GM13977 (cell line): ENCODE measurements around the gene ATF6B.

ENCODE experiments used
- DNase-seq: peaks from one replicate; pipeline ENCODE4 v3.0.0; 2012; ENCODE audit warnings: low spot score
- in situ Hi-C: fragments of 300-500 bp; cut with MboI; formaldehyde crosslinking; loops from one replicate; pipeline ENCODE4 v1.12.0; 2022; ENCODE audit warnings: low sequenced_read_pairs, low pct_unique_long_range_greater_than_20kb, mixed read lengths, inconsistent platforms; ENCODE audit not compliant: unreplicated experiment
- TF ChIP-seq, protein P1 (sequence below): IDR thresholded peaks from 2 replicates; pipeline ENCODE4 v1.5.1; 2012; ENCODE audit warnings: mild to moderate bottlenecking, control low read depth; ENCODE audit not compliant: insufficient read depth; ENCODE audit errors: extremely low read depth, missing control alignments

ATF6B gene

DNA sequence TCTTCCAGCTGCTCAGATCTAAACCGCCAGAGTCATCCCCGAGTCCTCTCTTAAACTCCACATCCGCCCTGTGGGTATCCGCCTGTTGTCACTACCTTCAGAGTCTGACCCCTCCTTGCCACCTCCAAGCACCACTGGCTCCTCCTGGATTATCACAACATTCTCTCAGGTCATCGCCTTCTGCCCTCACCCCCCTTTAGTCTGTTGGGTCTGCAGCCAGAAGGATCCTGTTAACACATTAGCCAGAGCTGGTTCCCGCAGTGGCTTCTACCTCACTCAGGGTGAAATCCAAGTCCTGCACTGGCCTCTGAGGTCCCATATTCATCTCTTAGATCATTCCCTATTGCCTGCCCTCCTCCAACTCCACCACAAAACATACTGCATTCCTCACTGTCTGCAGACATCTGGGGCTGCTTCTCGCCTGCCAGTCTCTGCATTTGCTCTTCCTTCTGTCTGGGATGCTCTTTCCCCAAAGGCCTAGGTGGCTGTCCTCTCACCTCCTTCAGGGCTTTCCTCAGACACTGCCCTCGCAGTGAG, 53.0 kb downstream of the ATF6B start:
- TF ChIP-seq, protein P1, sequence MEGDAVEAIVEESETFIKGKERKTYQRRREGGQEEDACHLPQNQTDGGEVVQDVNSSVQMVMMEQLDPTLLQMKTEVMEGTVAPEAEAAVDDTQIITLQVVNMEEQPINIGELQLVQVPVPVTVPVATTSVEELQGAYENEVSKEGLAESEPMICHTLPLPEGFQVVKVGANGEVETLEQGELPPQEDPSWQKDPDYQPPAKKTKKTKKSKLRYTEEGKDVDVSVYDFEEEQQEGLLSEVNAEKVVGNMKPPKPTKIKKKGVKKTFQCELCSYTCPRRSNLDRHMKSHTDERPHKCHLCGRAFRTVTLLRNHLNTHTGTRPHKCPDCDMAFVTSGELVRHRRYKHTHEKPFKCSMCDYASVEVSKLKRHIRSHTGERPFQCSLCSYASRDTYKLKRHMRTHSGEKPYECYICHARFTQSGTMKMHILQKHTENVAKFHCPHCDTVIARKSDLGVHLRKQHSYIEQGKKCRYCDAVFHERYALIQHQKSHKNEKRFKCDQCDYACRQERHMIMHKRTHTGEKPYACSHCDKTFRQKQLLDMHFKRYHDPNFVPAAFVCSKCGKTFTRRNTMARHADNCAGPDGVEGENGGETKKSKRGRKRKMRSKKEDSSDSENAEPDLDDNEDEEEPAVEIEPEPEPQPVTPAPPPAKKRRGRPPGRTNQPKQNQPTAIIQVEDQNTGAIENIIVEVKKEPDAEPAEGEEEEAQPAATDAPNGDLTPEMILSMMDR = no peak
- DNase-seq = no peak
- in situ Hi-C loops = no loop called here

DNA sequence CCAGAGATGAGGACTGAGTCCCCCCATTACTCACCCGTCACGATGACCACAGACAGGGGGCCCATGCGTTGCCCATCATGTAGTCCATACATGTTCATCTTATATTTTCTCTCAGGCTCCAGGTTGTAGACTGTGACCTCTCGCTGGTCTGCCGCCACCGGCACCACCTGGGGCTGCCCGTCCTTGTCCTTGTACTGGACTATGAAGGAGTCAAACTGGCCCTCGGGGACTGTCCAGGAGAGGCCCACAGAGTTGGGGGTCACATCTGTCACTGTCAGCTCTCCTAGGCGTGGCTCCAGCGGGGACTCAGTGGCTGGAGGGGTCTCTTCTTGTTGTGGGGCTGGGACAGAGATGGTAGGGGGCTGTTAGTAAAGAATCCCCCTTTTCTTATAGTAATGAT, 54.4 kb downstream of the ATF6B start:
- TF ChIP-seq, protein P1 = no peak
- in situ Hi-C loops = no loop called here
- DNase-seq = no peak

DNA sequence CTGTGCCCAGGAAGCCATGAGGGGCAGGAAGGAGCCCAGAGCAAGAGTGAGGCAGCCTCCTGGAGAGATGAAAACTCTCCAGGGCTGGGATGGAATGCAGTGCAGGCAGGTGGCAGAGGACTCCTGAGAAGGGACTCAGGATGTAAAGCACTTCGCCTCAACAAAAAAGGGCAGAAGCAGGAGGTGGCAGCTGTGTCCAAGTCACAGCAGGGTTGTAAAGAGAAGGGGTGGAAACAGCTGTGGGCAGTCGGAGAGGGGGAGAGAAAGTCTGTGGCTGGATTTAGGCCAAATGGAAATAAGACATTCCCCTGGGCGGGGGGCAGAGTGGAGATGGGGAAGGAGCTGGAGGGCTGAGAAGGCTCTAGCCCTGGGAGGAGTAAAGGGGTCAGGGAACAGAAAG, 54.9 kb downstream of the ATF6B start:
- in situ Hi-C loops = no loop called here
- no peak for DNase-seq
- TF ChIP-seq, protein P1 = no peak

DNA sequence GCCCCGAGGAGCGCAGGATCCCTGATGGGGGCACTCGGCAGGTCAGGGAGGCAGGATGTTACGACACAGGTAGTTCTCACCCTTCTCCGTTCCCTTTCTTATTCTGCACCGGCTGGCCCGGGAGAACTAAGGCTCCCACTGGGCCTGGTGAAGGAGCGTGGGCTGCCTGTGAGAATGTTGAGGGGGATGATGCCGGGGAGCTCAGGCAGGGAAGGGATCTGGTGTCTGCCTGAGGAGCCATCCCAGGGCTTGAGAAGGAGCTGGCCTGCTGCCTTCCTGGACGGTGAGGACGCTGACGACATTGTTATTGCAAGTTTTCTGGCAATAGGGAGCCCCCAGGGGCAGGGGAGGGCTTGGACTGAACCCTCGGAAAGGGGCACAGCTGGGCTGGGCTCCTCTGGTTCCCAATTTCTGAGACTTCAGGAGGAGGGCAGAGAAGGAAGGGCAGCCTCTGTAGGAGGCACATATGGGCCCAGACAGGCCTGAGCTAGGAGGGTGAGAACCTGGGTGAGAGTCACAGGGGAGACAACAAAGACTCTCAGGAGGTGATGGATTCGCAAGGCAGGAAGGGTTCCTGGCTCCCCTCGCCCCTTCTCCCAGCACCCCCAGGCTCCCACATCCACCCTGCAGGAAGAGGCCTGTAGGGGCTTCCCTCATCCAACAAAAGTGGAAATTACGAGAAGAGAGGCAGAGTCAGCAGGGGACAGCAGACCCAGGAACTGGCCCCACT, 57.1 kb downstream of the ATF6B start:
- no peak for DNase-seq
- TF ChIP-seq, protein P1 = no peak
- in situ Hi-C loops = no loop called here

DNA sequence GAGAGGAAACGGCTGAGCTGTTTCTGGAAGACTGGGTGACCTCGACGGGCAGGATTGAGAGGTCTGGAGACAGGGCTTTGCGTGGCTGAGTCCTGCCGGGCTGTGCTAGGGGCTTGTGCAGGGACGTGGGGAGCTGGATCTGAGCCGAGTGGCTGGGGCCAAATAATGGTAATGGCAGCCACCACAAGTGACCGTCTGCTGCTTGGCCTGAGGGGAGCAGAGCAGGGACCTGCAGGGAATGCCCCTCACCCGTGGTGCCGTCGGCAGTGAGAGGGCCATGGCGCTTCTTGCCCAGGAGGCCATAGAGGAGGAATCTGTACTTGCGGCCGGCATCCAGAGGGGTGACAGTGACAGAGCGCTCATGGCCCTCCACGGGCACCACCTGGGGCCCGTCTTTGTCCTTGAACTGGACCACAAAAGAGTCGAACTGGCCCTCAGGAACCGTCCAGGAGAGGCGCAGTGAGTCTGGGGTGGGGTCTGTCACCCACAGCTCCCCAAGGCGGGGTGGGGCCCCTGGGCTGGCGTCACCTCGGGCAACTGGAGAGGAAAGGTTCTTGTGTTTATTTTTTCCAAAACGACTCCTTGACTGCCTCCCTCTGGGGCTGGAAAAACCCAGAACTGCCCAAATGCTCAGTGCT, 58.0 kb downstream of the ATF6B start:
- in situ Hi-C loops = no loop called here
- DNase-seq = no peak
- TF ChIP-seq, protein P1 = no peak

DNA sequence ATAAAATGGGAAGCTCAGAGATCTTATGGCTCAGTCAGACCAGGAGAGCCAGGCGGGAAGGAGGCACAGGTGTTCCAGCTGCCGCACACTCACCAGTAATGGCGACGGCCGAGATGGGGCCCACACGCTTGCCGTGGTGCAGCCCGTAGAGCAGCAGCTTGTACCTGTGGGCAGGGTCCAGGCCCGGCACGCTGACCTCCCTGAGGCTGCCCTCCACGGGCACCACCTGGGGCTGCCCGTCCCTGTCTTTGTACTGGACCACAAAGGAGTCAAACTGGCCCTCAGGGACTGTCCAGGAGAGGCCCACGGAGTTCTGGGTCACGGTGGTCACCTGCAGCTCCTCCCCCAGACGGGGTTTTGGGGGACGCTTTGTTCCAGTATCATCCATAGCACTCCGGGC, 58.6 kb downstream of the ATF6B start:
- in situ Hi-C loops = no loop called here
- TF ChIP-seq, protein P1 = no peak

More for the DNA sequence above, 58.6 kb downstream of the ATF6B start:
- no peak for DNase-seq
